Uterus (tissue), 4 donors: ENCODE measurements around the gene HEG1. TPM values are rescaled to one million over a fixed set of nuclear protein-coding genes. Genes with fewer than 3 reads are reported as not detected.

Experiments
- DNase-seq, 2 donors: peaks; one replicate each; pipeline ENCODE4 v3.0.0-alpha.2; 2019 to 2020
- H3K27ac ChIP-seq, 2 donors: fragments of 200-600 bp; sonication (generic); 1 replicate in 1 of 2; 2 replicates in 1 of 2; pipeline ENCODE4 v1.5.1; 2016 to 2018
- H3K27me3 ChIP-seq, 2 donors: fragments of 200-600 bp; sonication (generic); one replicate each; pipeline ENCODE4 v1.5.1; 2018 to 2019; ENCODE audit warnings: control low read depth in 1 of 2
- H3K36me3 ChIP-seq, 2 donors: fragments of 200-600 bp; sonication (generic); one replicate each; pipeline ENCODE4 v1.5.1; 2019; ENCODE audit warnings: control low read depth in 1 of 2
- H3K4me1 ChIP-seq, 2 donors: fragments of 200-600 bp; sonication (generic); one replicate each; pipeline ENCODE4 v1.5.1; 2018 to 2019; ENCODE audit warnings: control low read depth in 1 of 2
- H3K4me3 ChIP-seq, 2 donors: fragments of 200-600 bp; sonication (generic); 1 replicate in 1 of 2; 2 replicates in 1 of 2; pipeline ENCODE4 v1.5.1; 2018 to 2019; ENCODE audit warnings: mild to moderate bottlenecking in 1 of 2
- H3K9me3 ChIP-seq, 2 donors: fragments of 200-600 bp; sonication (generic); one replicate each; pipeline ENCODE4 v1.5.1; 2019; ENCODE audit warnings: control low read depth in 1 of 2
- CTCF ChIP-seq, 4 experiments: fragments of 200-600 bp in 2 of 4; fragments of 450-650 bp in 2 of 4; sonication (generic) in 2 of 4; IDR thresholded peaks; one replicate each; pipeline ENCODE4 v1.5.1; 2016 to 2019; ENCODE audit warnings: antibody characterized with exemption in 4 of 4, mild to moderate bottlenecking in 2 of 4, moderate library complexity in 1 of 4
- POLR2A ChIP-seq, 2 donors: fragments of 450-650 bp; IDR thresholded peaks; one replicate each; pipeline ENCODE4 v1.6.1; 2016; ENCODE audit warnings: antibody characterized with exemption in 2 of 2, mild to moderate bottlenecking in 1 of 2, moderate library complexity in 1 of 2
- intact Hi-C: fragments of 100-400 bp; cut with DNase I; formaldehyde crosslinking; loops from one replicate; pipeline ENCODE4 v1.15.1; 2023; ENCODE audit warnings: low total_unique reads
- total RNA-seq, 4 donors: library from RNA; depleted of rRNA in 3 of 4; stranded (reverse); fragments of >200 nt in 3 of 4; gene quantifications; one replicate each; pipeline versions ENCODE4 v1.1.0 to v1.2.4, GENCODE V29; 2014 to 2023
- donor health status: DM: yes; HTN: yes; CAD: no.

Gene HEG1
- total RNA-seq, 4 donors from 2014 or later = 64.8 to 97.0 (median 71.7) TPM

GRCh38 chr3:124972457-124972856 is 83.3 kb downstream of the HEG1 start:
- no peaks in the 10 kb centered on the region for H3K36me3 ChIP-seq
- no peak for TF ChIP-seq POLR2A (IDR thresholded peaks at IDR 0.05)
- no peak for TF ChIP-seq CTCF (IDR thresholded peaks at IDR 0.05)
- DNase-seq = no peak
- no peaks in the 10 kb centered on the region for H3K27me3 ChIP-seq
- H3K27ac ChIP-seq = no peak overlapping the region
- H3K4me3 ChIP-seq = no peak overlapping the region
- H3K9me3 ChIP-seq = no peaks in the 10 kb centered on the region
- no peaks in the 10 kb centered on the region for H3K4me1 ChIP-seq
- intact Hi-C loops = no loop called here

- Histone ChIP-seq H3K4me1 (no peaks in the 10 kb centered on the region), H3K27me3 (no peaks in the 10 kb centered on the region), H3K4me3 (no peak overlapping the region), H3K9me3 (no peaks in the 10 kb centered on the region), H3K36me3 (no peaks in the 10 kb centered on the region), H3K27ac (no peak overlapping the region)
- intact Hi-C loops = no loop called here
- TF ChIP-seq CTCF (IDR thresholded peaks at IDR 0.05) = no peak
- DNase-seq = no peak
Observed at GRCh38 chr3:124969963-124970722, 85.7 kb downstream of the HEG1 start.

GRCh38 chr3:124969190-124969589 is 86.6 kb downstream of the HEG1 start:
- H3K4me1 ChIP-seq = no peaks in the 10 kb centered on the region
- H3K36me3 ChIP-seq = no peaks in the 10 kb centered on the region
- no peaks in the 10 kb centered on the region for H3K27me3 ChIP-seq
- intact Hi-C loops = no loop called here
- no peak for DNase-seq
- no peak for TF ChIP-seq POLR2A (IDR thresholded peaks at IDR 0.05)
- no peak for TF ChIP-seq CTCF (IDR thresholded peaks at IDR 0.05)
- no peak overlapping the region for H3K4me3 ChIP-seq
- H3K9me3 ChIP-seq = no peaks in the 10 kb centered on the region
- no peak overlapping the region for H3K27ac ChIP-seq

GRCh38 chr3:124967964-124968363 is 87.8 kb downstream of the HEG1 start:
- intact Hi-C loops = no loop called here
- no peak for DNase-seq
- TF ChIP-seq CTCF (IDR thresholded peaks at IDR 0.05) = no peak
- TF ChIP-seq POLR2A (IDR thresholded peaks at IDR 0.05) = no peak
- Histone ChIP-seq H3K4me3 (no peak overlapping the region), H3K27me3 (no peaks in the 10 kb centered on the region), H3K27ac (no peak overlapping the region), H3K4me1 (no peaks in the 10 kb centered on the region), H3K36me3 (no peaks in the 10 kb centered on the region), H3K9me3 (no peaks in the 10 kb centered on the region)

GRCh38 chr3:124966521-124967445 is 89.0 kb downstream of the HEG1 start:
- Histone ChIP-seq H3K27ac (no peak overlapping the region), H3K4me1 (no peaks in the 10 kb centered on the region), H3K36me3 (no peaks in the 10 kb centered on the region), H3K4me3 (no peak overlapping the region), H3K27me3 (no peaks in the 10 kb centered on the region), H3K9me3 (no peaks in the 10 kb centered on the region)
- TF ChIP-seq CTCF (IDR thresholded peaks at IDR 0.05) (no peak), POLR2A (IDR thresholded peaks at IDR 0.05) (no peak)
- DNase-seq = no peak
- intact Hi-C loops = no loop called here
